CD4-positive, alpha-beta T cell treated with Interleukin-10 for 1 hour (primary cell): ENCODE data around the gene RASSF6.
A peak's percentile ranks its signal among the peaks of the same experiment; 100 is the strongest.
"Not testable (repeated sequence)": the region's sequence is repeated elsewhere in the genome, so short reads cannot be mapped to it uniquely, and the experiment has no call there.

ENCODE experiments used
- DNase-seq: peaks from one replicate; pipeline ENCODE4 v3.0.0-alpha.2; 2020

RASSF6 gene

GRCh38 chr4:73620115-73620792 lies at the start of gene RASSF6:
Gene RASSF6, minus strand, starts transcription at chr4:73620436. Its CDS starts 8,641 bp downstream, at chr4:73611795.
- peak; percentile 6 for DNase-seq

- DNase-seq: no peak
Observed at GRCh38 chr4:73669410-73670183, 49.4 kb upstream of the RASSF6 start.

GRCh38 chr4:73668782-73669201 lies 48.6 kb upstream of the RASSF6 start:
- DNase-seq: no peak

DNA sequence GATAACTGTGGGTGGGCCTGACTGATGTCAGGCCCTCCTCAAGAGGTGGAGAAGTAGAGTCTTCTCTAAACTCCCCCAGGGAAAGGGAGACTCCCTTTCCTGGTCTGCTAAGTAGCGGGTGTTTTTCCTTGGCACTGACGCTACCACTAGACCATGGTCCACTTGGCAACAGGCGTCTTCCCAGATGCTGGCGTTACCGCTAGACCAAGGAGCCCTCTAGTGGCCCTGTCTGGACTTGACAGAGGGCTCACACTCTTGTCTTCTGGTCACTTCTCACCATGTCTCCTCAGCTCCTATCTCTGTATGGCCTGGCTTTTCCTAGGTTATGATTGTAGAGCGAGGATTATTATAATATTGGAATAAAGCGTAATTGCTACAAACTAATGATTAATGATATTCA lies 45.7 kb upstream of the RASSF6 start:
- not testable (repeated sequence) for DNase-seq

GRCh38 chr4:73664470-73664869 lies 44.2 kb upstream of the RASSF6 start:
- DNase-seq: no peak

- DNase-seq: no peak
Observed at GRCh38 chr4:73663576-73663975, 43.3 kb upstream of the RASSF6 start.

DNA sequence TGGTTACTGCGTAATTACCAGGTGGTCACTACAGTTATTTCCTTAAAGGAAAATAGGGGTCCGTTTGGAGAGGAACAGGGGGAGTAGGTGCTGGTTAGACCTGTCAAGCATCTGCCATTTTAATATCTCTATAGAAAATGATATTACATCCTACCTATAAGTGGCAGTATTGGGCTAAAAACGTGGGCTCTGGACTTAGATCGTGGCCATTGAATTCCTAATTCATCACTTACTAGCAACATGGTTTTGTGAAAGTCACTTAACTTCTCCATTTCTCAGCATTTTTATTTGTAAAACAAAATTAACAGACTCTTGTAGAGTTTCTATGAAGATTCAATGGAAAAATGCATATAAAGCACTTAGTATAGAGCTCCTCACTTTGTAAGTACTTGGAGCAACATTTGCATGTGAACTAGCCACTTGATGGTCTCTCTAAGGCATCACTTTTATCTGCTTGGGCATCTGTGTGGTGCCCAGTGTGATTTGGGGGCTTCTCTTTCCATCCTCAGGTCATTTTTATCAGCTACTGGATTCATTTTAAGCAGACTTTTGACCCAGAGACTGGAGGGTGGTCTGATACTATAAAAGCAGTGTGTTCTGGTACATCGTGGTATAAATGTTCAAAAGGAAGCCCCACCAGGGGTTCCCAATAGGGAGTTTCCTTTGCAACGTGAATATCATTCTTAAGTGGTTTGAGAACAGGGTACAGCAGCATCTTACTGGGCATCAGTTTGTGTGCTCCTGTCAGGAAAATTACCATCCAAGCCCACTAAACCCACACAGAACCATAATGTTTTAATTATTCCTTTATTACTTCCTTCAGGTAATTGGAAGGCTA lies 42.7 kb upstream of the RASSF6 start:
- no peak for DNase-seq

DNA sequence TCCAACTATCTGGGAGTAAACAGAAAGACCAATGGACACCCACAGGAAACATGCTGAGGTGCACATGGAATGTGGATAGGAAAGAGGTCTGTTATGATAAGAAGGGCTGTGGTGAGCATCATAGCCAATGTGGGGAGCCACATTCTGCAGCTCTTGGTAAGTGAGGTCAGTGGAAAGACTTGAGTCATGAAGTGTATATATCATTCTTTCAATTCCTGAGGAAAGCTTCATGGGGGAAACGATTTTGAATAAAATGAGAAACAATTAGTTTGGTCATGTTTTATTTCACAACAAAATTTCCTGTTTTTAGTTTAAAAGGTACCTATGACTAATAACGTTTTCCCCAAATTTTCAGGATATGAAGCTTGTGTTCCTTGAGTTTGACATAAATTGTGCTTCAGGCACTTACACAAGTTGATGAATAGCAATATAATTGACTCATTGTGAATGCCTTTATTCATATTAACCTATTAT lies 41.4 kb upstream of the RASSF6 start:
- no peak for DNase-seq

DNA sequence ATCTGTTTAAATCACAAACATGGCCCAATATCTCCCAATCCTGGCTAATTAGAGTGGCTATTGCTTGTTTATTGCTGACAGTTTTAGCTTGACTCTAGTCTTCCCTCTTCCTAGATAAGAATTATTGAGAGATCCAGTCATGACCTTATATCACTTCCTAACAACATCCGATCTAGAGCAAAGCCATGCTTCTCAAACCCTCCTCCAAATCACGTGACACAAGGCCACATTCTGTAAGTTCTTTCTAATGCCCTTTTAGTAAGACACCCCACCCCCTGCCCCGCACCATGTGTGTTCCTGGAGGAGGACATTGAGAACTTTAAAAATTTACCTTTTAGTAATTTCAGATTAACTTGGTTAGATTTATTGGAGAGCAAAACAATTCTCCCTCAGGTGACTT lies 40.6 kb upstream of the RASSF6 start:
- DNase-seq: no peak

DNA sequence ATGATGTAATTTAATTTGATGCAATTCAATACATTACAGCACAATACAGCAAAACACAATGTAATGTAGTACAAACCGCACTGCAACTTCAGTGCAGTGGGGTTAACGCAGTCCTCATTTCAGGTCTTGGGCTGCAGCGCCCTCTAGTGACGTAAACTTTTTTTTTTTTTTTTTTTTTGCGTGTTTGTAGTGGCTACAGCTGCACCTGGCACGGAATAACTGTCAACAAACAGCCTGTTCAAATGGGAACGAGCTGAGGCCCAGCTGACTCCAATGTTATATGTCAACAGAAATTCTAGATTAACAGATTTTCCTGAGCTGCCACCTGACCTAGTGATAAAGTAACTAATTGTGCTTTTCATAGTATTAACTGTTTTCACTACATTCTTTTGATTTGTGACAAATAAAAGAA lies 33.5 kb upstream of the RASSF6 start:
- peak; percentile 18 for DNase-seq

DNA sequence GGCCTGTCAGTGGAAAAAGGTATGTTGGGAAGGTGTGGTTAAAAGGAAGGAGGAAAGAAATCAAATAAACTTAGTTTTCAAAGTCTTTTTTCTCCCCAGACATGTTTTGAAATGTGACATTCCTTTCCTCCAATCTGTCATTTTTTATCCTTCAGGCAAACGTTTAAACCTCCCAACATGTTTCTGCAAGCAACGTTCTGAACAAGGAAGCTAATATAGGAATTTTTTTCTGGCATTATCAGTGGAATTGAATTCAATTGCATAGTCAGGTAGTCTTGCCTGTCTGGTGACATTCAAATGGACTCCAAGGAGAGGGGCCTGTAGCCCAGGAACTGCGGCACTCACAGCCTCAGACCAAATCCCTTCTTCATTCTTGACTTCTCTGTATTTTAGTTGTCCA lies 30.0 kb upstream of the RASSF6 start:
- no peak for DNase-seq

- no peak for DNase-seq
Observed at GRCh38 chr4:73648478-73648877, 28.2 kb upstream of the RASSF6 start.

DNA sequence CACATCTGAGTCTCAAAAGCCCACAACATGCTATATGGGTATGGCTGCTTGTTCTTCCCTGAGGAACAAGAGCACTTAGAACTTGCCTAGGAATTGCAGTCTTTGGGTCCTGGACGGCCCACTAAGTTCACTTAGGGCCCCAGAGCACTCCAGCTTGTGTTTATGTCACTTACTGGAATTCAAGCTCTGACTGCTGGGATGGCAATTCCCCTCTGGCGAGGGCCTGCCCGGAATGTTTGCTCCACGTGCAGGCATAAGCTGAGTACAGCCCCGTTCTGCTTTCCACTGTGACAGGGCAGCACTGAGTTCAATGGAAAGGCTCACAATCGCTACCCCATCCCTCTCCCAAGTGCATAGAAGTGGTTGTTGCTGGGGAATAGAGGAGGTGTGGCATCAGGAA lies 25.9 kb upstream of the RASSF6 start:
- no peak for DNase-seq

DNA sequence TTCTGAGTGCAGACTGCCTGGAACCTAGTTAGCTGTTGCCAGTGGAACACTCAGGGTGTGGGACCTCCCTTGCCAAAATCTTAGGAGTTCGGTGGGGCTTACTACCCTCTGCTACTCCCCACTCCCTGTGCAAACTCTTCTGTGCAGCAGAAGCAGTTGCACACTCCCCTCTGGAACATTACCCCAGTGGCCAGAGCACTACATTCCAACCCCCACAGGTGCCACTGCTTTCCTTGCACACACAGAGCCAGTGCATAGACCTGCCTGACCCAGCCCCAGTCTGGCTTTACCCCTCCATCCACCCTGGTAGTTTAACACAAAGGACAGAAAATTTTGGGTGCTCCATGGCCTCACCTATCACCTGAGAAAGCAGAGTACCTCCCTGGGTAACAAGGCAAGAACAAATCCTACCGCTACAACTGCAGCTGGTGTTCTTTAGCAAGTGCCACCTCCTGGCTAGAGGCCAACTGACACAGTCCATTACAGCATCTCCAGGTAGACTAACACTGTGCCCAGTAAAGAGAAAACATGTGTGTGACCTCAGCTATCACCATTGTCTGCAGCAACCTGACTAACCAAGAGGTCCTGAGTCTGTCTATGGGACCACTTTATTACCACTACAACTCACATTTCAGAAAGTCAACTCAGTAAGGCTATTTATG lies 11.5 kb upstream of the RASSF6 start:
- no peak for DNase-seq

DNA sequence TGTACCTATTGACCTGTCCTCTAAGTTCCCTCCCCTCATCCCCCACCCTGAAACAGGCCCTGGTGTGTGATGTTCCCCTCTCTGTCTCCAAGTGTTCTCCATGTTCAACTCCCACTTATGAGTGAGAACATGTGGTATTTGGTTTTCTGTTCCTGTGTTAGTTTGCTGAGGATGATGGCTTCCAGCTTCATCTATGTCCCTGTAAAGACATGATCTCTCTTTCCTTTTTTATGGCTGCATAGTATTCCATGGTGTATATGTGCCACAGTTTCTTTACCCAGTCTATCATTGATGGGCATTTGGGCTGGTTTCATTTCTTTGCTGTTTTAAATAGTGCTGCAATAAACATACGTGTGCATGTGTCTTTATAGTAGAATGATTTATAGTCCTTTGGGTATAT lies 8.6 kb upstream of the RASSF6 start:
- DNase-seq: not testable (repeated sequence)

- DNase-seq: no peak
Observed at GRCh38 chr4:73621357-73621756, 1.1 kb upstream of the RASSF6 start.

- no peak for DNase-seq
Observed at GRCh38 chr4:73619346-73619745, 890 bp downstream of the RASSF6 start.

- DNase-seq: no peak
Observed at GRCh38 chr4:73617256-73617655, 3.0 kb downstream of the RASSF6 start.

DNA sequence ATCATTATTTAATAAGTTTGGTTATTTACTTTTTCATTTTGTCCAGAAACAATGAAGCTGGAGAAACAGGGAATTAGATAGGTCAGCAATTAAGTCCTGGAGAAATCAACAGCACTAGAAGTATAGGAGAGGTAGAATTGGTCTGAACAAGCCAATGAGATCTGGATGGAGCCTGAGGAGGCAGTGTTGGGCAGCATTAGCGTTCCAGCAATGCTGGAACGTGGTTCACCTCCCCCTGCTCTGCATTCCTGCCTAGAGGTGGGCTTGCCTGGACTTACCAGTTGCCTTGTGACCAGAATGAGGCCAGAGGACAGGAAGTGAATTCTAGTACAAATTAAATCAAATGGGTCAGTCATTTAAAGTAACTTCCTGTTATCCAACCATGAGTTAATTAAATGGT lies 4.6 kb downstream of the RASSF6 start:
- DNase-seq: no peak

- no peak for DNase-seq
Observed at GRCh38 chr4:73614311-73614867, 5.8 kb downstream of the RASSF6 start.

DNA sequence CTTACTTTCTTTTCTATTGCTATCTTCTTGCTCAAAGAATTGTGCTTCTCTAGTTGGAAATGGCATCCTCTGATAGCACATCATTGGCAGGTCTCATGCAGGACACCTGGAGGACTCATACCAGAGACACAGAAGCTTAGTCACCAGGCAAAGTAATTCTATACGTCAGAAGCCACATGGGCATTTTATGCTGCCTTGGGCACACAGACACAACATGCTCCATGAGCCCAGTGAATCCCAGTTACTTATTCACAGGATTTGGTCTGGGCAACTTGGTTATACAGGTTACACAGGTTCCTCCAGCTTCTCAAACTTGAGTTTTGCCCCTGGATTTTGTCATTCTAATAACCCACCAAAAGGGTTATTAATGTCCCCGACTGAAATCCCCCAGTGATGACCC lies 7.1 kb downstream of the RASSF6 start:
- no peak for DNase-seq

DNA sequence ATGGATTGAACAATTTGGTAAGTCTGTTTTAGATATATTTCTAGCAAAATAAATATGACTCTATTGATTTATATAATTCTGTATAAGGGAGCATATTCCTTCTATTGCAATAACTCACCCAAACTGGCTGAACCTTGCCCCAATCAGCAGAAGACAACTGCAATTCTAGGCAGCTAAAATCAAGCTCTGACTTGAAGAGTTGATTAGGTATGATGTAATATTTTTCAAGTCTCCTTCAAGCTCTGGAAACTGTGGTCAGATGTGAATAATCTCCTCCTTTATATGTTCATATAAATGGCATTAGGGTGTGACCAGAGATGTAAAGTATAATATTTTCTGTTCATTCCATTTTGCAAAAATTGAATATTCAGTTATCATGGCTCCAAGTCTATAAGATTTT lies 8.2 kb downstream of the RASSF6 start:
- no peak for DNase-seq

DNA sequence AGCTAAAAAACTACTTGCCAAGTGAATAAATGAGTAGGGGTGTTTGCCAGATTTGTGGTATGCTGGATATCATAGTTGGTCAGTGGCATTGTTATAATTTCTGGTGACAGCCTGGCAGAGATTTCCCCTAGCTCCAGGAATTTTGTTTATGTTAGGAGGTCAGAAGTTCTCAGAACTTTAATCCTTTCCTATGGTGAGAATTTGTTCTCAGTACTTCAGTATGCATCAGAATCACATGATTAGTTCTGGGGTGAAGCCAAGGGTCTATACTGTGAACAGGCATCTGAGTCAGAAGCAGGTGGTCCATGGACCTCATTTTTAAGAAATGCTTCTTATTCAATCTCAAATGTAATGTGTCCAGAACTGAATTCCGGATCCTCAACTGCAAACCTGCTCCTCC lies 10.5 kb downstream of the RASSF6 start:
- DNase-seq: no peak
